Stromal cell of bone marrow (primary cell): ENCODE measurements around the gene RNF130.

Source experiments
- DNase-seq: peaks from one replicate; pipeline ENCODE4 v3.0.0-alpha.2; 2012; ENCODE audit warnings: low read depth

RNF130 gene

GRCh38 chr5:180071531-180072255 is at the start of gene RNF130:
Gene RNF130, minus strand, starts transcription at chr5:180071759. Its CDS starts 57 bp downstream, at chr5:180071702.
- DNase-seq, result peak; percentile 82

GRCh38 chr5:180120237-180121101 is 48.9 kb upstream of the RNF130 start:
- DNase-seq, result no peak

- no peak for DNase-seq
Observed at GRCh38 chr5:180119903-180120236, 48.3 kb upstream of the RNF130 start.

GRCh38 chr5:180119031-180119902 is 47.7 kb upstream of the RNF130 start:
- DNase-seq, result no peak

- DNase-seq, result no peak
Observed at GRCh38 chr5:180118391-180118791, 46.8 kb upstream of the RNF130 start.

GRCh38 chr5:180117000-180117725 is 45.6 kb upstream of the RNF130 start:
- no peak for DNase-seq

- DNase-seq, result no peak
Observed at GRCh38 chr5:180116077-180116999, 44.8 kb upstream of the RNF130 start.

GRCh38 chr5:180115326-180116076 is 43.9 kb upstream of the RNF130 start:
- no peak for DNase-seq

GRCh38 chr5:180114304-180115003 is 42.9 kb upstream of the RNF130 start:
- DNase-seq, result no peak

- DNase-seq, result no peak
Observed at GRCh38 chr5:180113660-180114303, 42.2 kb upstream of the RNF130 start.

GRCh38 chr5:180112181-180112861 is 40.8 kb upstream of the RNF130 start:
- DNase-seq, result no peak

- no peak for DNase-seq
Observed at GRCh38 chr5:180111273-180112002, 39.9 kb upstream of the RNF130 start.

- DNase-seq, result no peak
Observed at GRCh38 chr5:180109920-180110319, 38.4 kb upstream of the RNF130 start.

- DNase-seq, result no peak
Observed at GRCh38 chr5:180107005-180107404, 35.4 kb upstream of the RNF130 start.

GRCh38 chr5:180105827-180106312 is 34.3 kb upstream of the RNF130 start:
- peak; percentile 16 for DNase-seq

- DNase-seq, result no peak
Observed at GRCh38 chr5:180104168-180104530, 32.6 kb upstream of the RNF130 start.

- no peak for DNase-seq
Observed at GRCh38 chr5:180103487-180104167, 32.1 kb upstream of the RNF130 start.
